RPMI7951 (cell line): ENCODE results near the gene COX19. TPM values are rescaled to one million over a fixed set of nuclear protein-coding genes. Genes with fewer than 3 reads are reported as not detected.
"Not testable (repeated sequence)": the region's sequence is repeated elsewhere in the genome, so short reads cannot be mapped to it uniquely, and the experiment has no call there.

ENCODE experiments used
- DNase-seq: peaks from one replicate; pipeline ENCODE4 v3.0.0-alpha.2; 2012; ENCODE audit warnings: low read depth
- total RNA-seq: library from RNA; depleted of rRNA; stranded (reverse); fragments of >200 nt; shearing (Covaris generic); gene quantifications from 2 replicates; pipeline ENCODE4 v1.2.3, GENCODE V29; 2014

COX19 gene
- total RNA-seq, 1 experiment from 2014 or later = 7.1 TPM

DNA sequence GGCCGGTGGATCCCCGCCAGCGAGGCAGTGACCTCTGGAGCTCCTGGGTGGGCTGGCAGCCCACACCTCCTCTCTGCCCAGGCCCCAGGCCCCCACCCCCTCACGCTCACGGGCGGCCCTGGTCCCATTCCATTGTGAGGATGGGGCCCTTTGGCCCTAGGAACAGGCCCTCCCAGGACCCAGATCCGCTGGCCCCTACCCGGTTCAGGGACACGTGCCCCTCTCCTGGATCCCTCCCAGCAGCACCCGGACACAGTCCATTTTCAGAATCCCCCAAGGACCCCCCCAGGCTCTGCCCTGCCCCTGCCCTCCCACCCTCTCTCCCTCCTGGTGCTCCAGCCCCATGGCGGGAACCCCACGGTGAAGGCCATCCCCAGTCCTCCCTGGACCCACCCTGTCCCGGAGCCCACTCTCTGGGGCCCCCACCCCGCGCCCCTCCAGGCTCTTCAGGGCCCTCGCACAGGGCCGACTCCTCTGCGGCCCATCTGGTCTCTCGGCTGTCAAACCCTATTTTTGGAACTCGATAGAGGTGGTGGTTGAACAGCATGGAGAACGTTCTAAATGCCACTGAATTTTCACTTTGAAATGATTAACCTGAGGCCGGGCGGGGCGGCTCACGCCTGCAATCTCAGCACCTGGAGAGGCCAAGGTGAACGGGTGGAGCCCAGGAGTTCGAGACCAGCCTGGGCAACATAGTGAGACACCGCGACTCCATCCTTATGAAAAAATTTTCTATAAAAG, 28.9 kb downstream of the COX19 start:
- no peak for DNase-seq

GRCh38 chr7:945556-946255, 29.6 kb downstream of the COX19 start:
- no peak for DNase-seq

- no peak for DNase-seq
Observed at GRCh38 chr7:945147-945555, 30.2 kb downstream of the COX19 start.

DNA sequence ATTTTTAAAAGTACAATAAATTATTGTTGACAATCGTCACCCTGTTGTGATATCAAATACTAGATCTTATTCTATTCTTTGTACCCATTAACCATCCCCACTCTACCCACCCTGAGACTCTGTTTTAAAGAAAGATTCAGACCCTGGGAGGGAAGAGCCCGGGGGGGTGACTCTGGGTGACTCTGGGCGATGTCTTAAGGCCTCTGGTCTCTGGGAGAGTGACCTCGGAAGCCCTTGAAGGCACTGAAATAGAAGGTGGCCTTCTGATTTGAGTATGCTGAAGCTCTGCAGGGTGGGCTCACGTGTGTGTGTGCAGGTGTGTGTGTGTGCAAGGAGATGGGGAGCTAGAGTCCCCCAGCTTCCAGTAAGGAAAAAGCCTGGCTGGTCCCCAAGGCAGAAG, 30.6 kb downstream of the COX19 start:
- no peak for DNase-seq

DNA sequence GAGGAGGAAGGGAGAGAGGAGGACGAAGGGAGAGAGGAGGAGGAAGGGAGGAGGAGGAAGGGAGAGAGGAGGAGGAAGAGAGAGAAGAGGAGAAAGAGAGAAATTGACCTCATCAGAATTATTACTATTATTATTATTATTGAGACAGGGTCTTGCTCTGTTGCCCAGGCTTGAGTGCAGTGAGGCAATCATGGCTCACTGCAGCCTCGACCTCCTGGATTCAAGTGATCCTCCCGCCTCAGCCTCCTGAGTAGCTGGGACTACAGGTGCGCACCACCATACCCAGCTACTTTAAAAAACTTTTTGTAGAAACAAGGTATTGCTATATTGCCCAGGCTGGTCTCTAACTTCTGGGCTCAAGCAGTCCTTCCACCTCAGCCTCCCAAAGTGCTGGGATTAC, 31.6 kb downstream of the COX19 start:
- DNase-seq = not testable (repeated sequence)

- DNase-seq = no peak
Observed at GRCh38 chr7:940599-941408, 34.5 kb downstream of the COX19 start.

GRCh38 chr7:939843-940242, 35.5 kb downstream of the COX19 start:
- no peak for DNase-seq

- DNase-seq = no peak
Observed at GRCh38 chr7:938546-939185, 36.7 kb downstream of the COX19 start.

GRCh38 chr7:937856-938484, 37.4 kb downstream of the COX19 start:
- DNase-seq = no peak

DNA sequence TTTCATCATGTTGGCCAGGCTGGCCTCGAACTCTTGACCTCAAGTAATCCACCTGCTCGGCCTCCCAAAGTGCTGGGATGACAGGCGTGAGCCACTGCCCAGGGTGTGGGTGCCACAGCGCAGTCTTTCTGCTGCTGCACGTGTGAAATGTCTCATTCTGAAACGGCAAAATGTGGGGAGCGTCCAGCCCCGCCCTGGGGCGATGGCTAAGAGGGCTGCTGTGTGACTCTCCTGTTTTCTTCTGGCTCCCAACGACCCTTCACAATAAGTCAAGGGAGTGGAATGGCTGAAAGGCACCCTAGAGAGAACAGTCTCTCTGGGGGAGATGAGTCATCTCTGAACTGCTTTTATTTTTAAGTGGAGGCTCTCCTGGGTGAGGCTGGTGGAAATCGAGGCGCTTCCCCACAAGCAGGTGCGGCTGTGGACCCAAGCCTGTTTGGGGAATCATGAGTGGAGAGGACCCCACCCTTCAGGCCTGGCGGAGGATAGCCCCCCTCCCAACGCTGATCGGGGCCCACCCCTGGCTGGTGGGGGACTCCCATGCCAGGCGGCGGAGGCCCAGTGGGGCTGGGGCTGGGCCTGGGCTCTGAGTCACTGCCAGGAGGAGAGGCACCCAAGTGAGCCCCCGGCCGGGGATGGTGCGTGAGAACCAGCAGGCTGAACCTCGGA, 38.8 kb downstream of the COX19 start:
- peak; percentile 74 for DNase-seq

DNA sequence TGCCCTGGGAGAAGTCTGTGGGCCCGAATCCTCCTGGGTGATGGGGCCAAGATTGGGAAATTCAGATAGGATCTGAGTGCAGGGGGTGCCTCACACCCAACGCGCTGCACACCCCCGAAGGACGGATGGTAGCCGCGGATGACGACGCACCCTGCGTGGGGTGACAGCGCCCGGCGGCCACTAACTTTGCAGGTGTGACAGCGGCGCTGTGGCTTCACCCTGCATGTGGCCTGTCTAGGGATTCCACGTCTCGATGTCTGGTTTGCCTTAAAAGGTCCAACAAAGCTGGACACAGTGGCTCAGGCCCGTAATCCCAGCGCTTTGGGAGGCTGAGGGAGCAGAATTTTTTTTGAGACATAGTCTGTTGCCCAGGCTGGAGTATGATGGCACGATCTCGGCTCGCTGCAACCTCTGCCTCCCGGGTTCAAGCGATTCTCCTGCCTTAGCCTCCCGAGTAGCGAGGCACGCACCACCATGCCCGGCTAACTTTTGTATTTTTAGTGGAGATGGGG, 39.4 kb downstream of the COX19 start:
- no peak for DNase-seq

DNA sequence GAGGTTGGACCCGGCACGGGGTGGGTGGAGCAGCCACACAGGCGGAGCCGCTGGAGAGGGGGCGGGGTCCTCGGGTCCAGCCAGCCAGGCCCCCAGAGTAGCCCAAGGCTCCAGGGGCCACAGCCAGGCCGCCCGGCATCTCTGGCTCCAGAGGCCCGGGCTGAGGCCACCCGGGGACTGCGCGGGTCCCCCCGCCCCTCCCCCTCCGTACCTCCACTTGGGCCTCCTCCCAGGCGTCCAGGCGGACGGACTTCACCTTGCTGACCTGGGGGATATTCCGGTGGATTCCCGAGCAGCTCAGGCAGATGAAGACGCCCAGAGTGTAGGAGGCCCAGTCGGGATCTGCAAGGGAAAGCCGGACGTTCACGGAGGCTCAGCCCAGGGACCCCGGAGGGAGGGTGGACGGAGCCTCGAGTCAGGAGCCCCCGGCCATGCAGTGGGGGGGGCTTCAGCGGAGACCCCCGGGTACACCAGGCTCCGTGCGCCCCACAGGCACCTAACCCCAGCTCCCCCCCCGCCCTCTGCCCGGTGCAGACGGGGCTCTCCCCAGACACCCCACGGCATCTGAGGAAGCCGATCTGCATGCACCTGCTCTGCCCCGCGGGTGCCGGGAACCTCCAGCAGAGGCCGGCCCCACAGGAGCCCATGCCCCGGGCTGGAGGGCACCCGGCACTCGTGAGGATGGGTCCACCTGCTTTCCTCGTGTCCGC, 40.0 kb downstream of the COX19 start:
- DNase-seq = no peak

- no peak for DNase-seq
Observed at GRCh38 chr7:934469-935163, 40.7 kb downstream of the COX19 start.

GRCh38 chr7:932651-932975, 42.7 kb downstream of the COX19 start:
- no peak for DNase-seq

- DNase-seq = no peak
Observed at GRCh38 chr7:931871-932650, 43.3 kb downstream of the COX19 start.

DNA sequence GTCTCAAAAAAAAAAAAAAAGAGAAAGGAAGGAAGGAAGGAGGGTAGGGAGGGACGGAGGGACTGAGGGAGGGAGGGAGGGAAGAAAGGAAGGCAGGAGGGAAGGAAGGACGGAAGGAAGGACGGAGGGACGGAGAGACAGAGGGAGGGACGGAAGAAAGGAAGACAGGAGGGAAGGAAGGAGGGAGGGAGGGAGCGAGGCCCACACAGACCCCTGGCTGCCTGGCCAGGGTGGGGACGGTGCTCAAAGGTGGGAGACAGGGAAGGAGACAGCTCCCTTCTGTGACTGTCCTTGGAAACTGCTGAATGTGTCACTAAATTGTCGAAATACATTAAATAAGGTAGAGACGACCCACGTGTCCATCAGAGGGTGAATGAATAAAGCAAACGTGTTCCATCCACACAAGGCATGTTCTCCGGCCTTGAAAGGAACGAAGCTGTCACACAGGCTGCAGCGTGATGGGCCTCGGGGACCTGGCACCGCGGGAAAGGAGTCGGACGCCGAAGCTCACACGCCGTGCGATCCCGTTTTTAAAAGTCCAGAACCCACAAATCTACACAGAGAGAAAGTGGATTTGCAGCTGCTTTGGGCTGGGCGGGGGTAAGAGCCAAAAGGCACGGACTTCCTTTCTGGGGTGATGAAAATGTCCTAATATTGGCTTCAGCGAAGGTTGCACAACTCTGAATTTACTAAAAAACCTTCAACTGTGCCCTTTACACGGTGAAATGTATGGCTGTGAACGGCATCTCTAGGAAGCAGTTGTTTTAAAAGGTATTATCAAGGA, 44.2 kb downstream of the COX19 start:
- DNase-seq = no peak

DNA sequence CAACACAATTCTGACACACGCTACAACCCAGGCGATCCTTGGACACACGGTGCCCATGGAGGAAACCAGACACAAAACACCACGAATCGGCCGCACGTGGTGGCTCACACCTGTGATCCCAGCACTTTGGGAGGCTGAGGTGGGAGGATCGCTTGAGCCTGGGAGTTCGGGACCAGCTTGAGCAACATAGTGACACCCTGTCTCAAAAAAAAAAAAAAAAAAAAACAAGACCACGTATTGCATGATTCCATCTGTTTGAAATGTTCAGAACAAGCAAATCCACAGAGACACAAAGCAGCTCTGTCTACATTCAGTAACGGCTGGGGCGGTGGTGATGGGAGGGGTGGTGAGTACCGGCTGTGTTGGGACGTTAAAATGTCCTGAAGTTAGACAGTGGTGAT, 46.0 kb downstream of the COX19 start:
- no peak for DNase-seq

DNA sequence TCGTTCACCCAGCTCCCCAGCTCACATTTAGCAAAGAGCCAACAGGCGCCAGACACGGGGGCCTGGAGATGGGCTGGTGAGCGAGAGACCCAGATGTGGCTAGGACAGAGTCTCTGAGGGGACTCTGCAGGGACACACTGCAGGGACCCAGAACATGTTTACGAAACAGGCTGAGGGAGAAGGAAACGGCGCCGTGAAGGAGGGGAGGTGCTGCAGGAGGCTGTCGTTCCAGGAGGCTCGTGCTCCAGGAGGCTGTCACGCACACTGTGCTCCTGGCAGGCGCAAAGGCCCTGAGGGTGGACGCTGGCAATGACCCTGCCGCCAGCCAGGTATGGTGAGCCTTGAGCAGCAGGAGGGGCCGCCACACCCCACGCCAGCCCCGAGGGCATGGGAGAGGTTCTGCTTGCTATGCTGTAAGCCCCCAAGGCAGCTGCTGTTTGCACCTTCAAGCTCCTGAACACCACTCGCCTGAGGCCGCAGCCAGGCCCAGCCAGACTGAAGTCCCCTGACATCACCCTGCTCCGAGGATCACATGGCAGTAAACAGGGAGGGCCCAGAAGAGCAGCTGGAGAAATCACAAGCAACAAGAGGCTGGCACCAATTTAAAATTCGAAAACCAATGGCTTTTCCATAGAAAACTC, 48.2 kb downstream of the COX19 start:
- no peak for DNase-seq
